ENCODE measurements around the gene ANKRD35. TPM values are rescaled to one million over a fixed set of nuclear protein-coding genes. Genes with fewer than 3 reads are reported as not detected.

The ANKRD35 gene
- total RNA-seq, 1 donor from 2014 or later = not detected

DNA sequence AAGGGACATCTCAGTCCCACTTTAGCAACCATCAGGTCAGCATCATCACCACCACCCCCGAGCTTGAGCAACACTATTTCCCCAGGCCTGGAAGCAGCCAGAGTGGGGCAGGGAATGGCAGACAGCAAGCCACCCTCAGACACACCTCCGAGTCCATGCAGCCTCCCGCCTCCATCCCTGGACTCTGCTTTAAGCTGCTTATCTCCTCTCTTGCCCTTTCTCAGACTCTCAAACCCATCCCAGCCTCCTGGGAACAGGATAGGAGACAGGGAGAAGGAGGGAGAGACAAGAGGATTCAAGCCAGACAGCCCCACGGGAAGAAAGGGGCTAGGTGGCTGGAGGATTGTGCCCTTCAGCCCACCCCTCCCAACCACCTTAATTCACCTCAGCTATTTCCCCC is 28.5 kb downstream of the ANKRD35 start:
- peaks cover 22% of the 10 kb centered on the region for H3K36me3 Mint-ChIP-seq (ENCODE audit: unreplicated experiment)
- no peak for DNase-seq (ENCODE audit: extremely low spot score, unreplicated experiment)
- no peak overlapping the region for H3K27ac Mint-ChIP-seq (ENCODE audit: unreplicated experiment)
- TF ChIP-seq, protein P1, sequence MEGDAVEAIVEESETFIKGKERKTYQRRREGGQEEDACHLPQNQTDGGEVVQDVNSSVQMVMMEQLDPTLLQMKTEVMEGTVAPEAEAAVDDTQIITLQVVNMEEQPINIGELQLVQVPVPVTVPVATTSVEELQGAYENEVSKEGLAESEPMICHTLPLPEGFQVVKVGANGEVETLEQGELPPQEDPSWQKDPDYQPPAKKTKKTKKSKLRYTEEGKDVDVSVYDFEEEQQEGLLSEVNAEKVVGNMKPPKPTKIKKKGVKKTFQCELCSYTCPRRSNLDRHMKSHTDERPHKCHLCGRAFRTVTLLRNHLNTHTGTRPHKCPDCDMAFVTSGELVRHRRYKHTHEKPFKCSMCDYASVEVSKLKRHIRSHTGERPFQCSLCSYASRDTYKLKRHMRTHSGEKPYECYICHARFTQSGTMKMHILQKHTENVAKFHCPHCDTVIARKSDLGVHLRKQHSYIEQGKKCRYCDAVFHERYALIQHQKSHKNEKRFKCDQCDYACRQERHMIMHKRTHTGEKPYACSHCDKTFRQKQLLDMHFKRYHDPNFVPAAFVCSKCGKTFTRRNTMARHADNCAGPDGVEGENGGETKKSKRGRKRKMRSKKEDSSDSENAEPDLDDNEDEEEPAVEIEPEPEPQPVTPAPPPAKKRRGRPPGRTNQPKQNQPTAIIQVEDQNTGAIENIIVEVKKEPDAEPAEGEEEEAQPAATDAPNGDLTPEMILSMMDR (IDR thresholded peaks at IDR 0.05) = no peak
- peaks cover 14% of the 10 kb centered on the region for H3K4me1 Mint-ChIP-seq (ENCODE audit: unreplicated experiment)
- no peaks in the 10 kb centered on the region for H3K9me3 Mint-ChIP-seq (ENCODE audit: unreplicated experiment)
- H3K4me3 Mint-ChIP-seq (ENCODE audit: unreplicated experiment) = no peak overlapping the region
- H3K27me3 Mint-ChIP-seq (ENCODE audit: unreplicated experiment) = no peaks in the 10 kb centered on the region

DNA sequence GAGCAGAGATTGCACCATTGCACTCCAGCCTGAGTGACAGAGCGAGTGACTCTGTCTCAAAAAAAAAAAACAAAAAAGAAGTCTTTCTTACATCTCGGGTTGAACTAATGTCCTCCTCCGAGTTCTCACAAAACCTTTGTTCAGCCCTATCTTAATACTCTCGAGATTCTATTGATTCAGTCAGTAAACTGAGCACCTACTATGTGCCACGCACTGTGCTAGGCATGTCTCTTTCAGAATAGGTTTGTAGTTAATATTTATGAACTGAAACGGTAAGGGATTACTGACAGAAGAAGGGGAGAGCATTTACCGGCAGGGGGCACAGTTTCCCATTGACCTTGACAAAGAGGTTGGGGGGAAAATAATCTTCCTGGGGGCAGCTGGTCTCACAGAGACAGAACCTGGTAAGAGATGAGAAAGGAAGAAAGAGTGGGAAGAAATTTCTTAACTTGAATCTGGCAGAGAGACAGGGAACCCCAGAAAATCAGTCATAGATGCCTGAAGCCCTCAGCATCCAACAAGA is 30.2 kb downstream of the ANKRD35 start:
- Mint-ChIP-seq H3K27ac (ENCODE audit: unreplicated experiment) (no peak overlapping the region), H3K4me3 (ENCODE audit: unreplicated experiment) (no peak overlapping the region), H3K9me3 (ENCODE audit: unreplicated experiment) (no peaks in the 10 kb centered on the region), H3K36me3 (ENCODE audit: unreplicated experiment) (peaks cover 31% of the 10 kb centered on the region), H3K27me3 (ENCODE audit: unreplicated experiment) (no peaks in the 10 kb centered on the region), H3K4me1 (ENCODE audit: unreplicated experiment) (peaks cover 16% of the 10 kb centered on the region)
- no peak for DNase-seq (ENCODE audit: extremely low spot score, unreplicated experiment)
- TF ChIP-seq, protein P1 (IDR thresholded peaks at IDR 0.05) = no peak

DNA sequence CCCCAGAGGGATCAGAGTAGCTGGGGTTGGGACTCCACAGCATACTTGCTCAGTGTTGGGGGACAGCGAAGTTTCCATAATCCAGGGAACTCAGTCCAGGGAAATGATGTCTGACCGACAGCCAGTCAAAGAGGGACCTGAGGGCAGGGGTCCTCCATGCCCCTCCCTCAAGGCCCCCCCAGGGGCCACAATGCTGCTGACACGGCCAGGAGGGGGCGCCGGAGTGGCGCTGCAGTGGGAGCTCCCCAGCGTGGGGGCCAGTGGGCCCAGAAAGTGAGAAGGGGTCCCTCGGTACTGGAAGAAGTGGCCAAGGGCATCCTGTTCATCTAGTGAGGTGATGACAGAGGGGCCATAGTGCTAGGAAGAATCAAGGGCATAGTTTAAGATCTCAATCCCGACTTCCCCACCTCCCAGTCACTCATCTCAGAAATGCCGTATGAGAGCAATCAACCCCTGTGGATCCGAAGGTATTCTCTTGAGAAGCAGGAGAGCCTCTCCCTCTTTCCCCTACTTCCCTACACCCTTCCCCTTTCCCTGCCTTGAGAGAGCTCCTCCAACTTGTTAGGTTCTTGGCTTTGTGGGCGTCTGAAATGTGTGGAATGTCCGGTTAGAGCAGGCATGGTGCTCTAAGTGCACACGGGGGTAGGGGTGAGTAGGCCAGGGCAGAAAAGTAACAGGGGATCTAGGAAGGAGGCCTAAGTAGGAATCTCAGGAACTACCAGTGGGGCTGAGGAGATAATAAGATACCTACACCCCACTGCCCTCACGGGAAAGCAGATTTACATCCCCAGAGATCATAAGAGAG is 36.1 kb downstream of the ANKRD35 start:
- Mint-ChIP-seq H3K4me1 (ENCODE audit: unreplicated experiment) (peaks cover 17% of the 10 kb centered on the region), H3K27ac (ENCODE audit: unreplicated experiment) (peak overlapping the region; percentile 32), H3K4me3 (ENCODE audit: unreplicated experiment) (no peak overlapping the region), H3K36me3 (ENCODE audit: unreplicated experiment) (peaks cover 25% of the 10 kb centered on the region), H3K9me3 (ENCODE audit: unreplicated experiment) (no peaks in the 10 kb centered on the region), H3K27me3 (ENCODE audit: unreplicated experiment) (no peaks in the 10 kb centered on the region)
- TF ChIP-seq, protein P1 (IDR thresholded peaks at IDR 0.05) = peak; percentile 52
- DNase-seq (ENCODE audit: extremely low spot score, unreplicated experiment) = no peak

DNA sequence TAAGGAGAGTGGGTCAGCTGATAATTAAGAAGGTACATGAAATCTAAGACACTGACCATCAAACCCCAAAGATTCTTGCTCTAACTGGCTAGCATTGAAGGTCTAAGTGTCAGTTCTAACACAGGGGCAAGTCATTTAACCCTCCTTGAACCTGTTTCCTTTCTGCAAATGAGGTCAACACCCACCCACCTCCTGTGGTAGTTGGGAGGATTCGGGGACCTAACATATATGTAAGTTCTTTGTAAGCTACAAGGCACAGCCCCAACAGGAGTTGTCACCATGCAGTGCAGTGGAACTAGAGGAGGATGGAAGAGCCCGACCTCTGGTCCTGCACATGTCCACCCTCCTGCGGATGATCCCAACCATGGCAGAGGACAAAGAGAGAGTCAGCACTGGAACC is 37.8 kb downstream of the ANKRD35 start:
- Mint-ChIP-seq H3K4me1 (ENCODE audit: unreplicated experiment) (peaks cover 17% of the 10 kb centered on the region), H3K9me3 (ENCODE audit: unreplicated experiment) (no peaks in the 10 kb centered on the region), H3K4me3 (ENCODE audit: unreplicated experiment) (no peak overlapping the region), H3K36me3 (ENCODE audit: unreplicated experiment) (peaks cover 20% of the 10 kb centered on the region), H3K27ac (ENCODE audit: unreplicated experiment) (no peak overlapping the region), H3K27me3 (ENCODE audit: unreplicated experiment) (no peaks in the 10 kb centered on the region)
- TF ChIP-seq, protein P1 (IDR thresholded peaks at IDR 0.05) = no peak
- DNase-seq (ENCODE audit: extremely low spot score, unreplicated experiment) = no peak

DNA sequence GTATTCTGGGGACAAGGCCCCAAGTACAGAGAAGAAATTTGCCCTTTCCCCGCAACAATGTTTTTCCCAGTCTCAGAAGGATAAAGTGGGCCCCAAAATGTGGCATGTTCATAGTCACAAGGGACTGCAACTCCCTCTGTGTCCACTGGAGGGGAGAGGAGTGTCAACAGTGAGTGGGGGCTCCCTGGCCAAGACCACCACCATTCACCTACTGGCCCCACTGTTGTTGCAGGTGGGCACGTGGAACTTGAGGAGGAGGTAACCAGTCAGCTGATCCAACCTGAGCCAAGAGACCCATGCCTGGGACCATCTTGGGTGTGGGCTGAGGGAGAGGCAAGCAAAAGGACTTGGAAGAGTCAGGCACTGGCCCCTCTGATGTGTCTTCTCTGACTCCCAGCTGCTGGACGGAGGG is 39.5 kb downstream of the ANKRD35 start:
- TF ChIP-seq, protein P1 (IDR thresholded peaks at IDR 0.05) = peak; percentile 60
- Mint-ChIP-seq H3K4me3 (ENCODE audit: unreplicated experiment) (no peak overlapping the region), H3K27ac (ENCODE audit: unreplicated experiment) (no peak overlapping the region), H3K9me3 (ENCODE audit: unreplicated experiment) (no peaks in the 10 kb centered on the region), H3K36me3 (ENCODE audit: unreplicated experiment) (peaks cover 27% of the 10 kb centered on the region), H3K4me1 (ENCODE audit: unreplicated experiment) (peaks cover 17% of the 10 kb centered on the region), H3K27me3 (ENCODE audit: unreplicated experiment) (no peaks in the 10 kb centered on the region)
- no peak for DNase-seq (ENCODE audit: extremely low spot score, unreplicated experiment)

Measured in osteocyte (in vitro differentiated cells).